Stimulated activated CD8-positive, alpha-beta memory T cell treated with anti-CD3 and anti-CD28 coated beads, Interleukin-4, amount 100 ng/mL, for 24 hours (primary cell): ENCODE data around the gene SH3BP4.

Experiments used
- DNase-seq: peaks from one replicate; pipeline ENCODE4 v3.0.0-alpha.2; 2020; ENCODE audit warnings: low read depth

The SH3BP4 gene

GRCh38 chr2:235042576-235043515 is 91.0 kb downstream of the SH3BP4 start:
- DNase-seq, result no peak

GRCh38 chr2:235043762-235044500 is 92.1 kb downstream of the SH3BP4 start:
- no peak for DNase-seq

- no peak for DNase-seq
Measured at GRCh38 chr2:235044501-235045271, 92.9 kb downstream of the SH3BP4 start.

GRCh38 chr2:235045336-235045972 is 93.6 kb downstream of the SH3BP4 start:
- DNase-seq, result no peak

GRCh38 chr2:235045973-235046343 is 94.1 kb downstream of the SH3BP4 start:
- DNase-seq, result no peak

GRCh38 chr2:235046589-235046988 is 94.8 kb downstream of the SH3BP4 start:
- no peak for DNase-seq

DNA sequence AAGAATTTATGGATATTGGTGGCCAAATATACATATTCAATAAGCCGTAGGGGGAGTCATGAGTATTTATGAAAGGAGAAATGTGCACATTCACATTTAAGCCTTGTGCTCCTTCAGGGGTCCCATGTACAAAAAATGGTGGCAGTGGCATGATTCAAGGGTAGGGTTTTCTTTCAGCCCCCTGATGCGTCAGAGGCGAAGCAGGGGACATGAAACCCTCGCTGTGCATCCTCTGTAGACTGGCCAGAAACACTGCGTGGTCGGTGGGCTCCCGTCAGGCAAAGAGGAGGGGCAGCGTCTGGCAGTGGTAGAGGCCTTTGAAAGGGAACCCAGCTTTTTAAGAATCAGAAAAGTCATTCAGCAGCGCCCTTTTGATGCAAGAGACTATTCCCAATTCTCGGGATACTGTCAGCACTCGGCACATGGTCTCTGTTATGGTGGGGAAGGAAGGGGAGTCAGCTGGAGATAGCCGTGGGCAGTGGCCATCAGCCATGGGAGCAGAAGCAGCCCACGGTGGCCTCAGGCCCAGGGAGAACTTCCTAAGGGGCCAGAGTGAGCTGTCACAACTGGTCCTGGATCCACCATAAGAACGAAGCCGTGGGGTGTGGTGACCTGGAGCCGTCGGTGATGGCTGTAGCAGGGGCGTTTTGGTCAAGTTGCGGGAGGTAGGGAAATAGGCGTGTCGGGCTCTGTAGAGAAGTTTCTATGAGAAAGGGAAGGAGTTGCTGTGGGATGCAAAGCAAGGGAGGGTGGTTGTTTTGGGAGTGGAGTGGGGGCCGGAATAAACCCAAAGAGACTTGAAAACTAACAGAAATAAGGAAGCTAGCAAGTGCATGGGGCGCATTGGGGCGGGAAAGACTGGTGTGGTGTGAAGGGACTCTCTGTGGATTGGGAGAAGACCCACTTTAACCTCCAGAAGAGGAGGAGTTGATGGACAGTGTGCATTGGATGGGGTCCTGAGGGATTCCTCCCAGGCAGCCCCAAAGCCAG is 95.6 kb downstream of the SH3BP4 start:
- DNase-seq, result no peak

GRCh38 chr2:235048549-235048948 is 96.7 kb downstream of the SH3BP4 start:
- DNase-seq, result no peak

DNA sequence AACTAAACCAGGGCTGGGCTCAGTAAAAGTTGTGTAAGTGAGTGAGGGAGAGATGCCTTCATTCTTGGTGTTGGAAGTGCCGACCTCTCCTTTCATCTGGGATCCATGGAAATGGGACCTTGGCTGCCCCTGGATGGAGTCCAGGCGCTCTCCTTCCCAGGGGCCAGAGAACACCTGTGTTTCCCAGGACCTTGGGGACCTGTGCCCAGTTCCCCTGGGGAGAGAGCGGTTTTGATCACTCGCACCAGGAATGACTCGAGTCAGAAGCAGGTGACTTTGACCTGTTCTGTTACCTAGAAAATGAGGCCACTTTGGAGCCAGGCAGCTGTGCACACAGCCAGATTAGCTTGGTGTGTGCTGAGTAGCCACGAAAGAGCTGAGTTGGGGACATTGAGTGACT is 97.3 kb downstream of the SH3BP4 start:
- DNase-seq, result no peak

- DNase-seq, result no peak
Measured at GRCh38 chr2:235049719-235050118, 97.9 kb downstream of the SH3BP4 start.

GRCh38 chr2:235050980-235051351 is 99.1 kb downstream of the SH3BP4 start:
- DNase-seq, result no peak

GRCh38 chr2:235051436-235052260 is 99.8 kb downstream of the SH3BP4 start:
- DNase-seq, result no peak

GRCh38 chr2:235052514-235053354 is 100.9 kb downstream of the SH3BP4 start:
- no peak for DNase-seq

DNA sequence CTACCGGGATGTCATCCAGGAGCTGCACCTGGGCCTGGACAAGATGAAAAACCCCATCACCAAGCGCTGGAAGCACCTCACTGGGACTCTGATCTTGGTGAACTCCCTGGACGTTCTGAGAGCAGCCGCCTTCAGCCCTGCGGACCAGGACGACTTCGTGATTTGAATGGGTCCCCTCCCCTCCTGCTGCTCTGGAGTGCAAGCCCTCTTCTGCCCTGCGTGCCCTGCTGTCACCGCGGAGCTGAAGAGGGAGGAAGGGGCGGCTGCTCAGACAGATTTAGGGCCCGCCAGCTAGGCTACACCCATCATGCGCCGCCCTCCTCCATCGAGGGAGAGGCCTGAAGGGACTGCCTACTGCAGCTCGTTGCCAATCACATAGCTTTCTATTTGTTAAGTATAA is 101.8 kb downstream of the SH3BP4 start:
- no peak for DNase-seq

- no peak for DNase-seq
Measured at GRCh38 chr2:235054475-235054874, 102.7 kb downstream of the SH3BP4 start.

DNA sequence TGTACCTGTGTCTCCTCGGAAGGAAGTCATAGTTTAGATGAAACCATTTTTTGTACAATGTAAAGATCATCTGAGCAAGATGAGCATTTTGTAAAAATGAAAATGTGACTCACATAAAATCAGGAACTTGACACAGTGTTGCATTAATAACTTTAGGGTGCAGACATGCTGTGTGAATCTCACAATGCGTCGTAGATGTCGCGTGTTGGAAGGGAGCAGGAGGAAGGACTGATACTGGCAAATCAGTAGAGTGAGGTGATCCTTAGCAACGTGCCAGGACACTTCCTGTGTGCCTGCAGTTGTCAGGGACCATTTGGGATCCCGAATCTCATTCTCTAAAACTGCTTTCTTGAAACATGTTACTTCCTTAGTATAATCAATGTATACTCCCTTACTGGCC is 103.1 kb downstream of the SH3BP4 start:
- no peak for DNase-seq

GRCh38 chr2:235055891-235056516 is 104.2 kb downstream of the SH3BP4 start:
- DNase-seq, result no peak

- no peak for DNase-seq
Measured at GRCh38 chr2:235056768-235057167, 105.0 kb downstream of the SH3BP4 start.
